ENCODE data around the gene SRSF10.
"Not testable (repeated sequence)": the region's sequence is repeated elsewhere in the genome, so short reads cannot be mapped to it uniquely, and the experiment has no call there.

Gene SRSF10

DNA sequence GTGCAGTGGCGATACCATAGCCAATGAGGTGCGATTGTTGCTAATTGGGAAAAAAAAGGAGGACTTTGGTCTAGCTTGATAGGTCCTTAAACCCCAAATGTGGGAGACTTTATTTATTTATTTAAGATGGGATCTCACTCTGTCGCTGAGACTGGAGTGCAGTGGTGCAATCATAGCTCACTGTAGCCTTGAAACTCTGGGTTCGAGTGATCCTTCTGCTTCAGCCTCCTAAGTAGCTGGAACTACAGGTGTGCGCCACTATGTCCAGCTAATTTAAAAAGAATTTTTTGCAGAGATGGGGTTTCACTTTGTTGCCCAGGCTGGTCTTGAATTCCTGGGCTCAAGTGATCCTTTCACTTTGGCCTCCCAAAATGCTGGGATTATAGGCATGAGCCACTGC lies 24.0 kb upstream of the SRSF10 start:
- no peak for TF ChIP-seq CTCF (conservative IDR thresholded peaks at IDR 0.05)
- no peak overlapping the region for H3K27ac ChIP-seq

DNA sequence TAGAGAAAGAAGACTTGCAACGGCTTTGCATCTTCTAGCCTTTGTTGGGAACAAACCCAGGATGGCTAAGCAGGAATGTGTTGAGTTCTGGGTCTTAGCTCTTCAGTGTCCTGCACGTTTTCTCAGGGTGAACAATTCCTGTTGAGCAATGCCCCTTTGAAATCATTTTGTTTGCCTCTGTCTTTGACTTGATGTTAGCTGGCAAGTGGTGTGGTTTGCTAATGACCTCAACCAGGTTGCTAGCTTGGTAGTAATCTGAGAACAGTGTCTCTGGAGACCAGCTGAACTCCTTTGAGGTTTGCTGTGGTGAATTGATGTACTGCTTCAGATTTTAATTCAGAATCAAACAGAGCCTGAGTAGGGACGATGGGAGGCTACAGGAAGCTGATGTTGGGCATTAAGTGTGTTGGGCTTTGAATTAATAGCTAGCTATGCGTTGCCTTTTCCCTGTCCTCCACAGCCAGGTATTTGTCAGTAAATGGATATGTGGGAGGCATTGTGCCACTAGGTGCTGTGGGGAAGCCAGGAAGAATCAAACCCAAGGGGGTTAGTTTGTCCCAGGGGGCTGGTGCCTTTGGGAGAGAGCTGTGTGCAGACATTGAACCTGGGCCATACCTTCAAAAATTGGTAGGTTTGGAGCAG lies 23.3 kb upstream of the SRSF10 start:
- no peak for TF ChIP-seq CTCF (conservative IDR thresholded peaks at IDR 0.05)
- H3K27ac ChIP-seq: no peak overlapping the region

DNA sequence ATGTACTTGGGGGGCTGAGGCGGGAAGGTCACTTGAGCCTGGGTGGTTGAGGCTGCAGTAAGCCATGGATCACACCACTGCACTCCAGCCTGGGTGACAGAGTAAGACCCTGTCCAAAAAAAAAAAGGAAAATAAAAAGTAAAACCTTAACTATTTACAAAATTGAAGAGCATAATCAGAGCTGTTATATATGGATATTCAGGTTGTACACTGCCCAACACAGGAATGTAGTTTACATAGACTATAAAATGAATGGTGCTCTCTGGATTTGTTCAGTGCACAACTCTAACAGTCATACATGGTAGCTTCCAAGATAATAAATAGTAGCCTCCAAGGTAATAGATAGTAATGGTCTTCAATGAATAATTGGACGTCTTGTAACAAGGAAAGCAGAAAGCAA lies 22.6 kb upstream of the SRSF10 start:
- no peak for TF ChIP-seq CTCF (conservative IDR thresholded peaks at IDR 0.05)
- no peak overlapping the region for H3K27ac ChIP-seq

- H3K27ac ChIP-seq: no peak overlapping the region
- no peak for TF ChIP-seq CTCF (conservative IDR thresholded peaks at IDR 0.05)
These were observed 19.1 kb upstream of the SRSF10 start for GRCh38 chr1:23999156-23999671.

- no peak overlapping the region for H3K27ac ChIP-seq
- no peak for TF ChIP-seq CTCF (conservative IDR thresholded peaks at IDR 0.05)
These were observed 17.7 kb upstream of the SRSF10 start for GRCh38 chr1:23997812-23998211.

DNA sequence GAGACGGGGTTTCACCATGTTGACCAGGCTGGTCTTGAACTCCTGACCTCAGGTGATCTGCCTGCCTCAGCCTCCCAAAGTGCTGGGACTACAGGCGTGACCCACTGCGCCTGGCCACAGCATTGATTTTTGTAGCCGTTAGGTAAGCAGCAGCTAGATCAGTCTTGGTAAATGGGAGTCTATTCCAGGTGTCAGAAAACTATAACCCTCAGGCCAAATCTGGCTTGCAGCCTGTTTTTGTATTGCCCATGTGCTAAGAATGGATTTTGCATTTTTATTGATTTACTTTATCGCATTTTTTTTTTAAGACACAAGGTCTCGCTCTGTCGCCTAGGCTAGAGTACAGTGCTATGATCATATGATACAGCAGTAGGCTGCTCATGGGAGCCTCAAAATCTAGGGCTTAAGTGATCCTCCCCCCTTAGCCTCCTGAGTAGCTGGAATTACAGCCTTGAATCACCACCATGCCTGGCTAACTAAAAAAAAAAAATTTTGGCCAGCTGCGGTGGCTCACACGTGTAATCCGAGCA lies 16.6 kb upstream of the SRSF10 start:
- TF ChIP-seq CTCF (conservative IDR thresholded peaks at IDR 0.05): no peak
- H3K27ac ChIP-seq: no peak overlapping the region

GRCh38 chr1:23995431-23995837 lies 15.3 kb upstream of the SRSF10 start:
- TF ChIP-seq CTCF (conservative IDR thresholded peaks at IDR 0.05): no peak
- H3K27ac ChIP-seq: no peak overlapping the region

DNA sequence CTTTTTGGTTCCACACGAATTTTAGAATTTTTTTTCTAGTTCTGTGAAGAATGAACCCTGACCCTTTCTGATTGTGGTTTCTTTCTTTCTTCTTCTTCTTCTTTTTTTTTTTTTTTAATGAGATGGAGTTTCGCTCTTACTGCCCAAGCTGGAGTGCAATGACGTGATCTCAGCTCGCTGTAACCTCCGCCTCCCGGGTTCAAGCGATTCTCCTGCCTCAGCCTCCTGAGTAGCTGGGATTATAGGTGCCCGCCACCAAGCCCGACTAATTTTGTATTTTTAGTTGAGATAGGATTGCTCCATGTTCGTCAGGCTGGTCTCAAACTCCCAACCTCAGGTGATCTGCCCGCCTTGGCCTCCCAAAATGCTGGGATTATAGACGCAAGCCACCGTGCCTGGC lies 11.9 kb upstream of the SRSF10 start:
- H3K27ac ChIP-seq: not testable (repeated sequence)

All from VCaP (cell line).